ENCODE measurements around the gene NAT9. TPM values are rescaled to one million over a fixed set of nuclear protein-coding genes. Genes with fewer than 3 reads are reported as not detected.

NAT9 gene
- total RNA-seq, 4 donors from 2014 or later = 18.3 to 34.4 (median 27.6) TPM

GRCh38 chr17:74795327-74796020 is 19.3 kb upstream of the NAT9 start:
- intact Hi-C loops (cut with DNase I; ENCODE audit: low total_unique reads) = no loop called here
- Histone ChIP-seq H3K9me3 (no peaks in the 10 kb centered on the region), H3K4me3 (no peak overlapping the region), H3K27ac (no peak overlapping the region), H3K4me1 (peaks cover 0 to under 1% (median 0%) of the 10 kb centered on the region in 4 donors), H3K27me3 (no peaks in the 10 kb centered on the region), H3K36me3 (peaks cover 0 to 34% (median 5%) of the 10 kb centered on the region in 4 donors)
- DNase-seq = no peak
- TF ChIP-seq CTCF (IDR thresholded peaks at IDR 0.05) = no peak
- TF ChIP-seq POLR2A (IDR thresholded peaks at IDR 0.05) = no peak
- no peak for TF ChIP-seq POLR2AphosphoS5 (IDR thresholded peaks at IDR 0.05)
- TF ChIP-seq EP300 (IDR thresholded peaks at IDR 0.05; ENCODE audit: low read depth) = no peak
- 91 to 100% methylated on average over 2 to 18 of the region's 18 CpGs for WGBS, 2 donors (ENCODE audit: low coverage in 1 of 2)
- in situ Hi-C loops (cut with MboI; ENCODE audit: low pct_ligation_motif_present in 1 of 4, low pct_unique_long_range_greater_than_20kb in 1 of 4, low sequenced_read_pairs in 3 of 4) = loop anchor here in 1 of 4 donors (10.0 kb wide), 1 partner anchor 69 kb away; no protein-coding TSS in a partner anchor

- Histone ChIP-seq H3K27ac (no peak overlapping the region), H3K4me3 (no peak overlapping the region), H3K9me3 (no peaks in the 10 kb centered on the region), H3K36me3 (peaks cover 0 to 34% (median 5%) of the 10 kb centered on the region in 4 donors), H3K4me1 (peaks cover 0 to 5% (median 0%) of the 10 kb centered on the region in 4 donors), H3K27me3 (no peaks in the 10 kb centered on the region)
- 89 to 97% methylated on average over 11 to 12 of the region's 12 CpGs for WGBS, 2 donors (ENCODE audit: low coverage in 1 of 2)
- intact Hi-C loops (cut with DNase I; ENCODE audit: low total_unique reads) (no loop called here), in situ Hi-C loops (cut with MboI; ENCODE audit: low pct_ligation_motif_present in 1 of 4, low pct_unique_long_range_greater_than_20kb in 1 of 4, low sequenced_read_pairs in 3 of 4) (loop anchor here in 2 of 4 donors (5.0 to 10.0 kb wide), 2 partner anchors 72 to 75 kb away; no protein-coding TSS in a partner anchor)
- no peak for DNase-seq
- no peak for TF ChIP-seq EP300 (IDR thresholded peaks at IDR 0.05; ENCODE audit: low read depth)
- TF ChIP-seq POLR2A (IDR thresholded peaks at IDR 0.05) = no peak
- TF ChIP-seq CTCF (IDR thresholded peaks at IDR 0.05) = no peak
- no peak for TF ChIP-seq POLR2AphosphoS5 (IDR thresholded peaks at IDR 0.05)
Observed at GRCh38 chr17:74792586-74793105, 16.5 kb upstream of the NAT9 start.

GRCh38 chr17:74790161-74791058 is 14.3 kb upstream of the NAT9 start:
- no peak for DNase-seq
- TF ChIP-seq POLR2A (IDR thresholded peaks at IDR 0.05) (no peak), POLR2AphosphoS5 (IDR thresholded peaks at IDR 0.05) (no peak), EP300 (IDR thresholded peaks at IDR 0.05; ENCODE audit: low read depth) (no peak), CTCF (IDR thresholded peaks at IDR 0.05) (no peak)
- H3K27ac ChIP-seq = no peak overlapping the region
- 54 to 85% methylated on average over 4 to 20 of the region's 21 CpGs for WGBS, 2 donors (ENCODE audit: low coverage in 1 of 2)
- in situ Hi-C loops (cut with MboI; ENCODE audit: low pct_ligation_motif_present in 1 of 4, low pct_unique_long_range_greater_than_20kb in 1 of 4, low sequenced_read_pairs in 3 of 4) (loop anchor here in 2 of 4 donors (5.0 to 10.0 kb wide), 2 partner anchors 74 to 77 kb away; no protein-coding TSS in a partner anchor), intact Hi-C loops (cut with DNase I; ENCODE audit: low total_unique reads) (loop anchor here (2.0 kb wide), 1 partner anchor 72 kb away; no protein-coding TSS in a partner anchor)
- H3K4me1 ChIP-seq = peaks cover 0 to 5% (median 0%) of the 10 kb centered on the region in 4 donors
- no peaks in the 10 kb centered on the region for H3K27me3 ChIP-seq
- no peak overlapping the region for H3K4me3 ChIP-seq
- H3K9me3 ChIP-seq = no peaks in the 10 kb centered on the region
- H3K36me3 ChIP-seq = peaks cover 0 to 25% (median 4%) of the 10 kb centered on the region in 4 donors
